MM.1S (cell line): ENCODE measurements around the gene AKAP6.

Experiments
- EZH2phosphoT487 ChIP-seq: fragments of 300-600 bp; sonication (generic); IDR thresholded peaks from 2 replicates; pipeline ENCODE4 v1.6.1; 2018; ENCODE audit warnings: antibody characterized with exemption, low read length
- TF ChIP-seq, protein P1 (sequence below): fragments of 300-600 bp; sonication (generic); IDR thresholded peaks from 2 replicates; pipeline ENCODE4 v1.5.1; 2016; ENCODE audit warnings: antibody characterized with exemption, low read length, mixed read lengths

DNA sequence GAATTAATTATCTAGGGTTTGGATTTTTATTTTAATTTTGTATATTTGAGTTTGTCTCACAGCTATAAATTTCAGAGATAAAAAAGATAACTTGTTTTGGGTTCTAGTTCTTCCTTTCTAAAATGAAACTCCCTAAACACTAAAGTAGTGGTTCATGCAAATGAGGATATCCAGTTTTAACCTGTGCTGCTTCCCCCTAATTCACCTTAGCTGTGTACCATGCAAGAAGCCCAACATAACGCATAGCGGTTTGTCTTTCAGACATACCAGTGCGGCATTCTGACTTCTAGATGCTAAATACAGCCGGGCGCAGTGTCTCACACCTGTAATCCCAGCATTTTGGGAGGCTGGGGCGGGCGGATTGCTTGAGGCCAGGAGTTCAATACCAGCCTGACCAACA is 320.9 kb downstream of the AKAP6 start:
- TF ChIP-seq, protein P1, sequence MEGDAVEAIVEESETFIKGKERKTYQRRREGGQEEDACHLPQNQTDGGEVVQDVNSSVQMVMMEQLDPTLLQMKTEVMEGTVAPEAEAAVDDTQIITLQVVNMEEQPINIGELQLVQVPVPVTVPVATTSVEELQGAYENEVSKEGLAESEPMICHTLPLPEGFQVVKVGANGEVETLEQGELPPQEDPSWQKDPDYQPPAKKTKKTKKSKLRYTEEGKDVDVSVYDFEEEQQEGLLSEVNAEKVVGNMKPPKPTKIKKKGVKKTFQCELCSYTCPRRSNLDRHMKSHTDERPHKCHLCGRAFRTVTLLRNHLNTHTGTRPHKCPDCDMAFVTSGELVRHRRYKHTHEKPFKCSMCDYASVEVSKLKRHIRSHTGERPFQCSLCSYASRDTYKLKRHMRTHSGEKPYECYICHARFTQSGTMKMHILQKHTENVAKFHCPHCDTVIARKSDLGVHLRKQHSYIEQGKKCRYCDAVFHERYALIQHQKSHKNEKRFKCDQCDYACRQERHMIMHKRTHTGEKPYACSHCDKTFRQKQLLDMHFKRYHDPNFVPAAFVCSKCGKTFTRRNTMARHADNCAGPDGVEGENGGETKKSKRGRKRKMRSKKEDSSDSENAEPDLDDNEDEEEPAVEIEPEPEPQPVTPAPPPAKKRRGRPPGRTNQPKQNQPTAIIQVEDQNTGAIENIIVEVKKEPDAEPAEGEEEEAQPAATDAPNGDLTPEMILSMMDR: no peak
- no peak for TF ChIP-seq EZH2phosphoT487
